Measurements from ENCODE around the gene CAPS.

GRCh38 chr19:5955636-5955935, 41.5 kb downstream of the CAPS start:
- TF ChIP-seq CTCF (IDR thresholded peaks at IDR 0.05; ENCODE audit: low read depth, low read length): no peak
- no peak for TF ChIP-seq POLR2A (IDR thresholded peaks at IDR 0.05; ENCODE audit: extremely low read depth, insufficient read length)
- TF ChIP-seq MYC (IDR thresholded peaks at IDR 0.05; ENCODE audit: low read depth, low read length): no peak
